ENCODE measurements around the gene MAP3K2. TPM values are rescaled to one million over a fixed set of nuclear protein-coding genes. Genes with fewer than 3 reads are reported as not detected.

MAP3K2 gene
- total and polyA plus RNA-seq, 2 of the 4 experiments (the other 2 are of a cell fraction) = 6.2 to 30.8 TPM

GRCh38 chr2:127259355-127259754 is 128.4 kb downstream of the MAP3K2 start:
- no peak for ATAC-seq (ENCODE audit: low read depth)
- Histone ChIP-seq H2BK5ac (ENCODE audit: low read depth, low read length, poor library complexity, severe bottlenecking) (no peak overlapping the region), H3K4me3 (ENCODE audit: insufficient read depth, low read depth, low read length) (no peak overlapping the region), H4K91ac (ENCODE audit: insufficient read depth, low read depth, low read length) (no peak overlapping the region), H3K4me1 (ENCODE audit: control insufficient read depth, insufficient read depth, low read length) (no peaks in the 10 kb centered on the region), H2BK120ac (ENCODE audit: low read depth, low read length) (no peak overlapping the region), H2AFZ (replicated peaks; ENCODE audit: low read length, poor library complexity) (no peak overlapping the region), H2BK15ac (ENCODE audit: low read depth, low read length) (no peak overlapping the region), H4K8ac (ENCODE audit: low read depth in 2 of 2, low read length in 2 of 2) (no peak overlapping the region), H3K4ac (ENCODE audit: low read depth, low read length) (no peak overlapping the region), H3K56ac (ENCODE audit: extremely low read depth, insufficient read depth, low read length) (no peak overlapping the region), H3K23ac (ENCODE audit: low read depth, low read length) (no peak overlapping the region), H2BK20ac (ENCODE audit: low read depth, low read length) (no peak overlapping the region), H4K20me1 (ENCODE audit: insufficient read depth, low read length) (no peaks in the 10 kb centered on the region), H3K9me1 (ENCODE audit: insufficient read depth, low read length) (0 out of 2 replicates have a peak, but pooled peaks cover 7% of the 10 kb centered on the region), H2AK9ac (replicated peaks; ENCODE audit: low read depth, low read length, poor library complexity) (no peak overlapping the region), H4K5ac (ENCODE audit: low read depth, low read length) (no peak overlapping the region), H3K9me3 (ENCODE audit: control insufficient read depth, insufficient read depth, low read length) (no peaks in the 10 kb centered on the region; the same call in 1 of the 2 replicates), H3K79me1 (ENCODE audit: low read depth in 1 of 2, low read length in 2 of 2) (no peaks in the 10 kb centered on the region; a peak in 1 of 4 replicates), H3K9ac (ENCODE audit: low read depth, low read length) (no peak overlapping the region), H3K18ac (ENCODE audit: low read depth, low read length) (no peak overlapping the region), H3K27ac (ENCODE audit: insufficient read depth, low read length) (no peak overlapping the region), H3K36me3 (ENCODE audit: control insufficient read depth, insufficient read depth, low read length) (peaks cover 40% of the 10 kb centered on the region), H3K27me3 (ENCODE audit: control insufficient read depth, insufficient read depth, low read length) (no peaks in the 10 kb centered on the region), H3K4me2 (ENCODE audit: low read depth, low read length) (no peak overlapping the region), H2AK5ac (ENCODE audit: low read depth, low read length) (no peak overlapping the region), H3K14ac (replicated peaks; ENCODE audit: low read depth, low read length) (no peak overlapping the region)
- dilution Hi-C loops (cut with HindIII; ENCODE audit: low sequenced_read_pairs, unreplicated experiment) = no loop called here
- intact Hi-C loops (cut with micrococcal nuclease) = no loop called here
- BruUV-seq (replicated peaks) = no TSS peak
- ChIA-PET POLR2A (ENCODE audit: unreplicated experiment) (no interaction called here), CTCF (no interaction called here)
- DNase-seq = no peak
- WGBS, 2 experiments (ENCODE audit: extremely low coverage in 2 of 2, insufficient read length in 1 of 2) = 100% methylated on average over 2 of the region's 5 CpGs; no CpG with 5 or more reads in 1 of the 2 experiments
- in situ Hi-C loops (cut with MboI; ENCODE audit: low sequenced_read_pairs) = no loop called here
- TF ChIP-seq POLR2A (IDR thresholded peaks at IDR 0.05; ENCODE audit: low read depth, low read length) (no peak), MAZ (IDR thresholded peaks at IDR 0.05; ENCODE audit: borderline replicate concordance, low read depth, low read length) (no peak), CEBPB (IDR thresholded peaks at IDR 0.05; ENCODE audit: low read depth, low read length) (no peak), RAD21 (IDR thresholded peaks at IDR 0.05; ENCODE audit: low read length) (no peak), ELK1 (IDR thresholded peaks at IDR 0.05; ENCODE audit: borderline replicate concordance, low read depth, low read length) (no peak), RCOR1 (IDR thresholded peaks at IDR 0.05; ENCODE audit: insufficient replicate concordance, low read length) (no peak), NFE2L2 (IDR thresholded peaks at IDR 0.05; ENCODE audit: low read depth, low read length) (no peak), CHD1 (IDR thresholded peaks at IDR 0.05; ENCODE audit: low read depth, low read length) (no peak), RFX5 (IDR thresholded peaks at IDR 0.05; ENCODE audit: low read depth, low read length) (no peak), FOS (IDR thresholded peaks at IDR 0.05; ENCODE audit: low read depth, low read length) (no peak), BHLHE40 (IDR thresholded peaks at IDR 0.05; ENCODE audit: low read depth, low read length) (no peak), MXI1 (IDR thresholded peaks at IDR 0.05; ENCODE audit: borderline replicate concordance, low read depth, low read length) (no peak)
